A673 (cell line): ENCODE data around the gene FBXW5. TPM values are rescaled to one million over a fixed set of nuclear protein-coding genes. Genes with fewer than 3 reads are reported as not detected.

Experiments
- BruUV-seq: library from RNA; stranded (reverse); fragments of 400-500 nt; replicated peaks from 2 replicates; lab custom pipeline; 2021; lab: Mats Ljungman, UMichigan
- CTCF ChIA-PET: fragments of 300-600 bp; sonication (Branson Sonifier 250); formaldehyde crosslinking; loops from one replicate; lab custom pipeline; 2022; ENCODE audit warnings: antibody characterized with exemption; lab: Charles Lee
- POLR2A ChIA-PET: fragments of 300-600 bp; sonication (Branson Sonifier 250); formaldehyde crosslinking; loops from one replicate; lab custom pipeline; 2022; ENCODE audit warnings: antibody characterized with exemption; ENCODE audit not compliant: low non-redundant PET; lab: Charles Lee
- DNase-seq: peaks from one replicate; pipeline ENCODE4 v3.0.0-alpha.2; 2015; ENCODE audit warnings: low spot score
- H3K27ac ChIP-seq: fragments of 200-600 bp; sonication (generic); 2 replicates; pipeline ENCODE4 v1.5.1; 2016; ENCODE audit warnings: mixed run types, low read depth, mild to moderate bottlenecking, mixed read lengths, antibody characterized with exemption, low read length; ENCODE audit not compliant: poor library complexity, severe bottlenecking
- H3K27me3 ChIP-seq: fragments of 200-600 bp; sonication (generic); replicated peaks from 2 replicates; pipeline ENCODE4 v1.6.1; 2017; ENCODE audit warnings: mixed run types, low read depth, mild to moderate bottlenecking, mixed read lengths, antibody characterized with exemption, low read length; ENCODE audit not compliant: insufficient read depth, poor library complexity
- H3K36me3 ChIP-seq: fragments of 200-600 bp; sonication (generic); 2 replicates; pipeline ENCODE4 v1.6.1; 2016; ENCODE audit warnings: mixed run types, mild to moderate bottlenecking, mixed read lengths, antibody characterized with exemption, low read length; ENCODE audit not compliant: insufficient read depth, poor library complexity, severe bottlenecking
- H3K4me1 ChIP-seq: fragments of 200-600 bp; sonication (generic); 2 replicates; pipeline ENCODE4 v1.6.1; 2017; ENCODE audit warnings: mixed run types, mild to moderate bottlenecking, mixed read lengths, antibody characterized with exemption, low read length; ENCODE audit not compliant: insufficient read depth, poor library complexity, severe bottlenecking
- H3K4me3 ChIP-seq: fragments of 200-600 bp; sonication (generic); 2 replicates; pipeline ENCODE4 v1.5.1; 2016; ENCODE audit warnings: low read depth, mixed run types, mild to moderate bottlenecking, mixed read lengths, low read length; ENCODE audit not compliant: poor library complexity, severe bottlenecking
- H3K9me3 ChIP-seq: fragments of 200-600 bp; sonication (generic); 2 replicates; pipeline ENCODE4 v1.6.1; 2016; ENCODE audit warnings: mixed run types, low read depth, mild to moderate bottlenecking, mixed read lengths, antibody characterized with exemption, low read length; ENCODE audit not compliant: poor library complexity, severe bottlenecking
- EZH2 ChIP-seq: fragments of 200-600 bp; sonication (generic); IDR thresholded peaks from 2 replicates; pipeline ENCODE4 v1.6.1; 2017; ENCODE audit warnings: borderline replicate concordance, low read depth, mild to moderate bottlenecking, mixed read lengths, antibody characterized with exemption, low read length; ENCODE audit not compliant: poor library complexity, severe bottlenecking
- intact Hi-C: fragments of 100-400 bp; cut with micrococcal nuclease; formaldehyde crosslinking; loops from one replicate; pipeline ENCODE4 v1.10.0; 2022; ENCODE audit not compliant: unreplicated experiment
- total RNA-seq: library from RNA; stranded (reverse); gene quantifications from 2 replicates; pipeline ENCODE4 v1.2.3, GENCODE V29; 2021
- TF ChIP-seq, protein P1 (sequence below): fragments of 300-800, 200-600 bp; sonication (generic); conservative IDR thresholded peaks from 2 replicates; pipeline ENCODE4 v1.5.1; 2017; ENCODE audit warnings: low read depth, mild to moderate bottlenecking, antibody characterized with exemption, low read length, moderate library complexity, mixed read lengths

The FBXW5 gene
- total RNA-seq, 1 experiment from 2014 or later, result 81.8 TPM

DNA sequence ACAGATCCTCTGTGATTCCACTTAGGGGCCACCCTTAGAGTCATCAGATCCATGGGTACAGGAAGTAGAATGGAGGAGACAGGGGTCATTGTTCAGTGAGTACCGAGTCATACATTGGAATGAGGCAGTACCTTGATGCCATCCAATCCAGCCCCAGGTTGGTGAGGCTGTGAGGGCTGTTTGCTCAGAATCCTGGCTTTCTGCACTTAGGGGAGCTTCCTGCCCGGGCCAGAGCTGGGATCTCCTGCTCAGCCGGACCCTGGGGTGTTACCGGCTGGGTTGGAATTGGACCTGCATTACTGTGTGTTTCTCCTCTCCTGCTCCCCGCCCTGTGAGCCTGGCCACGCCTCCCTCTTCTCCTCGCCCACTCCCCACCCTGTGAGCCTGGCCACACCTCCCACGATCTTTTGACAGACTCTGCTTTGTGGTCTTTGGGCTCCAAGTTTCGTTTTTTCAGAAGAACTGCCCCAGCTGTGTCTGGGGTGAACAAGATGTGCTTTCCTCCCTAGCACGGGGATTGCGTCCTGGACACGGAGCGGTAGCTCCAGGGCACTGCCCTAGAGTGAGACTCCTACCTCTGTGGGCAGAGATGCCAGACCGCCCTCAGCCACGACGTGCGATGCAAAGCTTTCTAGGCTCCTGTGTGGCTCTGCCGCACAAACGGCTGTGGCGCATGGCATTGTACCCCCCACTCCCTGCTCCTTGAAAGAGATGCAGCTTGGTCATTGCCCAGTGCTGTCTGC lies 42.9 kb downstream of the FBXW5 start:
- H3K27ac ChIP-seq, result no peak overlapping the region
- no peaks in the 10 kb centered on the region for H3K9me3 ChIP-seq
- CTCF ChIA-PET, result no interaction called here
- no peak overlapping the region for H3K4me3 ChIP-seq
- DNase-seq, result no peak
- no TSS peak for BruUV-seq
- TF ChIP-seq EZH2, result no peak
- TF ChIP-seq, protein P1, sequence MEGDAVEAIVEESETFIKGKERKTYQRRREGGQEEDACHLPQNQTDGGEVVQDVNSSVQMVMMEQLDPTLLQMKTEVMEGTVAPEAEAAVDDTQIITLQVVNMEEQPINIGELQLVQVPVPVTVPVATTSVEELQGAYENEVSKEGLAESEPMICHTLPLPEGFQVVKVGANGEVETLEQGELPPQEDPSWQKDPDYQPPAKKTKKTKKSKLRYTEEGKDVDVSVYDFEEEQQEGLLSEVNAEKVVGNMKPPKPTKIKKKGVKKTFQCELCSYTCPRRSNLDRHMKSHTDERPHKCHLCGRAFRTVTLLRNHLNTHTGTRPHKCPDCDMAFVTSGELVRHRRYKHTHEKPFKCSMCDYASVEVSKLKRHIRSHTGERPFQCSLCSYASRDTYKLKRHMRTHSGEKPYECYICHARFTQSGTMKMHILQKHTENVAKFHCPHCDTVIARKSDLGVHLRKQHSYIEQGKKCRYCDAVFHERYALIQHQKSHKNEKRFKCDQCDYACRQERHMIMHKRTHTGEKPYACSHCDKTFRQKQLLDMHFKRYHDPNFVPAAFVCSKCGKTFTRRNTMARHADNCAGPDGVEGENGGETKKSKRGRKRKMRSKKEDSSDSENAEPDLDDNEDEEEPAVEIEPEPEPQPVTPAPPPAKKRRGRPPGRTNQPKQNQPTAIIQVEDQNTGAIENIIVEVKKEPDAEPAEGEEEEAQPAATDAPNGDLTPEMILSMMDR, result no peak
- no peaks in the 10 kb centered on the region for H3K27me3 ChIP-seq
- POLR2A ChIA-PET, result no interaction called here
- H3K36me3 ChIP-seq, result peaks cover 47% of the 10 kb centered on the region
- intact Hi-C loops, result no loop called here
- H3K4me1 ChIP-seq, result no peaks in the 10 kb centered on the region

DNA sequence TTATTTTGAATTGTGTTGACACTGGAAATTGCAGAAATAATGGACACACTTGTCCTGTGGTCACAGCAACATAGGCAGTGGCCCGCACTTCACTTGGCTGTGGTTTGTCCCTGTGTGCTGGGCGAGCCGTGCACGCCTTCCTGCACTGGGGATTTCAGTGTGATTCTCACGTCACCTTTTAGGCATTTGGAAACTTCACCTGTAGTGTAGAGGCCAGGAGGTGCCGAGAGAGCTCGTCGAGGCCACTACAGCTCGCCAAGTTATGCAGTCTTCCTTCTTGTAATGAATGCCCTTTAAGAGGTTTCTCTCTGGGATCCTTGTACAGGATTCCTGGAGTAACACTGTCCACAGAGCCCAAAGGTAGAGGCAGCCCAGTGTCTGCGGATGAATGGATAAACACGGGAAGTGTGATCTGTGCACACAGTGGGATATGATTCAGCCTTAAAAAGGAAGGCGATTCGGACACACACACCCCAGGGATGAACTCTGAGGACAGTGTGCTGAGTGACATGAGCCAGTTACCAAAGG lies 43.5 kb downstream of the FBXW5 start:
- H3K27me3 ChIP-seq, result no peaks in the 10 kb centered on the region
- ChIA-PET CTCF (no interaction called here), POLR2A (interaction anchor here (0.6 kb wide), 1 partner anchor 15 kb away, joined by 3 read pairs; the partner anchor contains the start of gene TRAF2)
- TF ChIP-seq EZH2, result no peak
- TF ChIP-seq, protein P1, result no peak
- H3K4me1 ChIP-seq, result no peaks in the 10 kb centered on the region
- H3K4me3 ChIP-seq, result no peak overlapping the region
- no peak overlapping the region for H3K27ac ChIP-seq
- no peaks in the 10 kb centered on the region for H3K9me3 ChIP-seq
- no TSS peak for BruUV-seq
- H3K36me3 ChIP-seq, result peaks cover 42% of the 10 kb centered on the region
- no peak for DNase-seq
- intact Hi-C loops, result no loop called here

DNA sequence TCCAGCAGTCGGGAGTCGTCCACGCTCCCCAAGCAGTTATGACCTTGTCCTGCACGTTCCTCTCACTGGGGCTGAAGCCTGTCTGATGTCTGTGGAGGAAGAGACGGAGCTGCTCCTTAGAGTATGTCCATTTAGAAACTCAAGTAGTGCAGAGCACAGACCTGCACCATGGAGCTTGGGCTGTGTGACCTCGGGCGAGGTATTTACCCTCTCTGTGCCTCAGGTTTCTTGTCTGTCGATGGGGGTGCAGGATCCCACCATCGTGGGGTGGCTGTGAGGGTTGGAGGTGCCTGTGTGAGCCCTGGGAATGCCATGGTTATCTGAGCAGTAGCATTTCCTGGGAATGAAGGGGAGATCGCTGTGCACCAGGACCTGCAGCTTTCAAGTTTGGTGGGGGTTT lies 44.0 kb downstream of the FBXW5 start:
- intact Hi-C loops, result no loop called here

More for the DNA sequence above, 44.0 kb downstream of the FBXW5 start:
- Histone ChIP-seq H3K9me3 (no peaks in the 10 kb centered on the region), H3K4me3 (no peak overlapping the region), H3K36me3 (peaks cover 39% of the 10 kb centered on the region), H3K27me3 (no peaks in the 10 kb centered on the region), H3K27ac (no peak overlapping the region), H3K4me1 (no peaks in the 10 kb centered on the region)
- no peak for DNase-seq
- no TSS peak for BruUV-seq
- TF ChIP-seq, protein P1, result no peak
- no peak for TF ChIP-seq EZH2
- CTCF ChIA-PET, result no interaction called here
- POLR2A ChIA-PET, result interaction anchor here (0.6 kb wide), 1 partner anchor 15 kb away, joined by 3 read pairs; the partner anchor contains the start of gene TRAF2
